GM10248 (cell line): ENCODE results near the gene COL11A2.

ENCODE experiments used
- CTCF ChIA-PET: fragments of 300-600 bp; sonication (Branson Sonifier 250); formaldehyde crosslinking; extraction: SDS; loops from one replicate; lab custom pipeline; 2021; ENCODE audit warnings: antibody characterized with exemption; lab: Yijun Ruan, JAX
- POLR2A ChIA-PET: fragments of 350-650 bp; sonication (Branson Sonifier 250); formaldehyde crosslinking; extraction: SDS; loops from one replicate; lab custom pipeline; 2020; ENCODE audit warnings: antibody characterized with exemption; lab: Yijun Ruan, JAX
- DNase-seq: peaks from one replicate; pipeline ENCODE4 v3.0.0; 2012; ENCODE audit errors: extremely low spot score
- TF ChIP-seq, protein P1 (sequence below): IDR thresholded peaks from 2 replicates; pipeline ENCODE4 v1.5.1; 2012; ENCODE audit warnings: mild to moderate bottlenecking, low read depth; ENCODE audit errors: extremely low read depth, missing control alignments, control extremely low read depth

The COL11A2 gene

DNA sequence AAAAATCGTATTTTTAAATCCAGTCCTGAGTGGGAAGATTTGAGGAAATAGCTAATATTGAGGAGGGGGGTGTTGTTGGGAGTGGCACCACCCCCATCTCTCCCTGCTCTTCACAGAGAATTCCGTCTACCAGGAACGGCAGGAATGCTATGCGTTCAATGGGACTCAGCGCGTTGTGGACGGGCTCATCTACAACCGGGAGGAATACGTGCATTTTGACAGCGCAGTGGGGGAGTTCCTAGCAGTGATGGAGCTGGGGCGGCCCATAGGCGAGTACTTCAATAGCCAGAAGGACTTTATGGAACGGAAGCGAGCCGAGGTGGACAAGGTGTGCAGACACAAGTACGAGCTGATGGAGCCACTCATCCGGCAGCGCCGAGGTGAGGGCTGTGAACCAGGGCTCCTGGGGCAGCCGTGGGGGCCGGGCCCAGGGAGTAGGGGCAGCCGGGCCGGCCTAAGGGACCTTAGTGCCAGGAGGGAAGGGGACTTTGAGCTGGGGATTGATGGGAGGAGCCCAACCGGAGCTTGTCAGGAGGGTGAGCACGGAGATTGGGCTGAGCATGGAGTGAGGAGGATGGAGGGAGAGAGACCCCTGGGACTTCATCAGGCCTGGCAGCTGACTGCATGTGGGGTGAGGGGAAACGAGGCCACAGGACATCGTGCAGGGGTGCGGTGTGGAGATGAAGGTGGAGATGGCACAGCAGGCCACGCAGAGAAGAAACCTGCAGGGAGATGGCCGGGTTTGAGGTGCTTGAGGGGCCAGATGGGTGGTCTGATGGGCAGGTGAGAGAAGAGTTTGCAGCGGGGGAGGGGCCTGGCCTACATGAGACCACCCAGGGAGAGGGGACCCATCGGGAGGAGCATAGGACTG is 75.2 kb downstream of the COL11A2 start:
- TF ChIP-seq, protein P1, sequence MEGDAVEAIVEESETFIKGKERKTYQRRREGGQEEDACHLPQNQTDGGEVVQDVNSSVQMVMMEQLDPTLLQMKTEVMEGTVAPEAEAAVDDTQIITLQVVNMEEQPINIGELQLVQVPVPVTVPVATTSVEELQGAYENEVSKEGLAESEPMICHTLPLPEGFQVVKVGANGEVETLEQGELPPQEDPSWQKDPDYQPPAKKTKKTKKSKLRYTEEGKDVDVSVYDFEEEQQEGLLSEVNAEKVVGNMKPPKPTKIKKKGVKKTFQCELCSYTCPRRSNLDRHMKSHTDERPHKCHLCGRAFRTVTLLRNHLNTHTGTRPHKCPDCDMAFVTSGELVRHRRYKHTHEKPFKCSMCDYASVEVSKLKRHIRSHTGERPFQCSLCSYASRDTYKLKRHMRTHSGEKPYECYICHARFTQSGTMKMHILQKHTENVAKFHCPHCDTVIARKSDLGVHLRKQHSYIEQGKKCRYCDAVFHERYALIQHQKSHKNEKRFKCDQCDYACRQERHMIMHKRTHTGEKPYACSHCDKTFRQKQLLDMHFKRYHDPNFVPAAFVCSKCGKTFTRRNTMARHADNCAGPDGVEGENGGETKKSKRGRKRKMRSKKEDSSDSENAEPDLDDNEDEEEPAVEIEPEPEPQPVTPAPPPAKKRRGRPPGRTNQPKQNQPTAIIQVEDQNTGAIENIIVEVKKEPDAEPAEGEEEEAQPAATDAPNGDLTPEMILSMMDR, result no peak
- ChIA-PET POLR2A (no interaction called here), CTCF (interaction anchor here (0.8 to 6.8 kb wide), 8 partner anchors 11 to 133 kb away, joined by 3 to 66 read pairs (median 8); no protein-coding TSS in a partner anchor)
- no peak for DNase-seq

DNA sequence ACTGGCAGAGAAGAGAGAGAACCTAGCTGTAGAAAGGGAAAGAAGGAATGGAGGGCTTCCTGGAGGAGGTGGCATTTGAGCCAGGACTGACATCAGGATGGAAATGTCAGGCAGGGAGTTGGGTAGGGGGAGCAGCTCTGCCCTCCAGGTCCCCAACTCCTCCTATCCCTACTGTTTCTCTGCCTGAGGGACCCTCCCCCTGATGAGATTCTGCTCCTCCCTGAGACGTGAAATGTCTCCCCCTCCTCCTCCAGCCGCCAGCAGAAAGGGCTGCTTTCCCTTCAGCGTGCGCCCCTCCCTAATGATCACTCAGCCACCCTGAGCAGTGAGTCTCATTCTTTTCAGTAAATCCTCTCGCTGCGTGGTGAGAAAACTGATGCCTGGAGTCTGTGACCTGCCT is 75.8 kb downstream of the COL11A2 start:
- DNase-seq, result no peak
- TF ChIP-seq, protein P1, result no peak
- ChIA-PET CTCF (interaction anchor here (0.8 to 6.8 kb wide), 7 partner anchors 11 to 132 kb away, joined by 3 to 66 read pairs (median 9); no protein-coding TSS in a partner anchor), POLR2A (no interaction called here)

DNA sequence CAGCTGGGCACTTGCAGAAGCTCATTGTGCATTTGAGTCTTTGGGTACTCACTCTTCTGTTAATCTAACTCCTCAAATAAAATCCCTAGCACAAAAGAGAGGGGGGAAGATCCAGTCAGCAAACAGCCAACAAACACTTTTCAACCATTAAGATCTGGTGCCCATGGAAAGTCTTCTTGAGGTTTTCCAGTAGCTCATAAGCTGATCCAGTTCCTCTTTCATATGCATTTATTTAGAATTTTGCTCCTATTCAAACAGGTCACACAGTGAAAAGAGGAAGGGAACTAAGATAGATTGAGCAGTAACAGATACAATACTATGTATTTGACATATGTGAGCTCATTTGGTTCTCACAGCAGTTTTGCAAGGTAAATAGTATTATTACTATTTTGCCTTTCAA is 77.9 kb downstream of the COL11A2 start:
- CTCF ChIA-PET, result interaction anchor here (0.6 to 1.7 kb wide), 23 partner anchors 9 to 134 kb away, joined by 3 to 14 read pairs (median 3); no protein-coding TSS in a partner anchor
- POLR2A ChIA-PET, result interaction anchor here (0.8 to 1.4 kb wide), 3 partner anchors 41 to 142 kb away, joined by 3 to 10 read pairs (median 4); partner anchors contain the start of gene HLA-DPA1
- DNase-seq, result no peak
- TF ChIP-seq, protein P1, result no peak

DNA sequence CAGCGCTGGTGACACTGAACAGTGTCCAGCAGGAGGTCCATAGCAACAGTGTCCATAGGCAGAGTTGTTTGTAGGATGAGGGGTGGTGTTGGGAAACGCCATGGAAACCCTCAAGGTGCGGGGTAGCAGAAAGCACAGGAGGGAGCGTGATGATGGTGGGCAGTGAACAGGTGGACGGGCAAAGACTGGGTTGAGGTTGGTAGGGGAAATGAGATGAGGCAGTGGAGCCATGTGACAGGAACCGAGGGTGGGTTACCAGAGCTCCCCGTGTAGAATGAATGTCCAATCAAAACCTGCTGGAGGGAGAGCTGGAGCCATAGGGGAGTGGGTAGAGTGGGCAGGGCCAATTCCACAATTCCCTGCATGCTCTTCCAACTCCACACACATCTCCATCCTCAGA is 78.5 kb downstream of the COL11A2 start:
- no peak for DNase-seq
- CTCF ChIA-PET, result interaction anchor here (0.7 to 1.7 kb wide), 18 partner anchors 10 to 135 kb away, joined by 3 to 14 read pairs (median 4); no protein-coding TSS in a partner anchor
- TF ChIP-seq, protein P1, result no peak
- POLR2A ChIA-PET, result interaction anchor here (0.8 to 1.4 kb wide), 2 partner anchors 40 to 142 kb away, joined by 4 to 10 read pairs; partner anchors contain the start of gene HLA-DPA1
